HEK293 (cell line): ENCODE measurements around the gene DNAAF8.

ENCODE experiments used
- CTCF ChIA-PET: fragments of 350-600 bp; formaldehyde crosslinking; extraction: SDS; loops from one replicate; lab custom pipeline; 2021; ENCODE audit warnings: antibody characterized with exemption; lab: Yijun Ruan, JAX
- POLR2A ChIA-PET: fragments of 300-600 bp; formaldehyde crosslinking; extraction: SDS; loops from one replicate; lab custom pipeline; 2020; ENCODE audit warnings: antibody characterized with exemption, inconsistent platforms; lab: Yijun Ruan, JAX
- H3K27ac ChIP-seq: fragments of 200-500 bp; sonication (Bioruptor generic); 2 replicates; pipeline ENCODE4 v1.5.1; 2014; ENCODE audit warnings: low read depth, low read length, control low read depth, inconsistent platforms; ENCODE audit errors: extremely low read depth
- H3K36me3 ChIP-seq, 2 experiments: fragments of 200-500 bp in 1 of 2; sonication (Bioruptor generic) in 1 of 2; 1 replicate in 1 of 2; 2 replicates in 1 of 2; pipeline ENCODE4 v1.5.1; 2014 to 2017; ENCODE audit warnings: inconsistent platforms in 2 of 2, low read length in 2 of 2; ENCODE audit not compliant: control insufficient read depth in 2 of 2, insufficient read depth in 1 of 2
- H3K4me1 ChIP-seq: fragments of 200-500 bp; sonication (Bioruptor generic); 2 replicates; pipeline ENCODE4 v1.5.1; 2014; ENCODE audit warnings: mild to moderate bottlenecking, low read length, inconsistent platforms; ENCODE audit not compliant: control insufficient read depth, insufficient read depth
- H3K4me3 ChIP-seq: 2 replicates; pipeline ENCODE4 v1.5.1; 2011; ENCODE audit warnings: low read depth, mild to moderate bottlenecking, control low read depth, low read length, moderate library complexity
- H3K9me3 ChIP-seq: fragments of 200-500 bp; sonication (Bioruptor generic); 2 replicates; pipeline ENCODE4 v1.5.1; 2014; ENCODE audit warnings: low read depth, low read length, inconsistent platforms; ENCODE audit not compliant: control insufficient read depth, insufficient read depth
- EGR2 ChIP-seq: fragments of 450-650 bp; formaldehyde crosslinking; IDR thresholded peaks from 2 replicates; pipeline ENCODE4 v1.5.1; 2016; ENCODE audit warnings: low read depth, missing biosample characterization, missing genetic modification characterization
- FEZF1 ChIP-seq: fragments of 450-650 bp; formaldehyde crosslinking; IDR thresholded peaks from 2 replicates; pipeline ENCODE4 v1.5.1; 2016; ENCODE audit warnings: missing biosample characterization, missing genetic modification characterization
- GLIS2 ChIP-seq: fragments of 450-650 bp; formaldehyde crosslinking; IDR thresholded peaks from 2 replicates; pipeline ENCODE4 v1.5.1; 2016; ENCODE audit warnings: missing biosample characterization, missing genetic modification characterization
- HOXD13 ChIP-seq: sonication (generic); formaldehyde crosslinking; IDR thresholded peaks from 2 replicates; pipeline ENCODE4 v1.8.0; 2022; ENCODE audit warnings: missing genetic modification reagents, borderline replicate concordance
- KLF1 ChIP-seq: fragments of 450-650 bp; formaldehyde crosslinking; IDR thresholded peaks from 2 replicates; pipeline ENCODE4 v1.5.1; 2016; ENCODE audit warnings: missing biosample characterization, missing genetic modification characterization
- KLF8 ChIP-seq: fragments of 450-650 bp; formaldehyde crosslinking; IDR thresholded peaks from 2 replicates; pipeline ENCODE4 v1.5.1; 2016; ENCODE audit warnings: missing biosample characterization, missing genetic modification characterization
- MEIS1 ChIP-seq: sonication (generic); formaldehyde crosslinking; IDR thresholded peaks from 2 replicates; pipeline ENCODE4 v1.8.1; 2022; ENCODE audit warnings: missing genetic modification reagents, mild to moderate bottlenecking, borderline replicate concordance
- PRDM1 ChIP-seq: fragments of 450-650 bp; formaldehyde crosslinking; IDR thresholded peaks from 2 replicates; pipeline ENCODE4; 2016; ENCODE audit warnings: missing biosample characterization, missing genetic modification characterization
- PRDM6 ChIP-seq: fragments of 450-650 bp; formaldehyde crosslinking; IDR thresholded peaks from 2 replicates; pipeline ENCODE4 v1.5.1; 2017; ENCODE audit warnings: missing biosample characterization, missing genetic modification characterization
- TRIM28 ChIP-seq: IDR thresholded peaks from 2 replicates; pipeline ENCODE4 v1.6.1; 2011; ENCODE audit warnings: low read length, control low read depth, borderline replicate concordance
- ZBTB6 ChIP-seq: fragments of 450-650 bp; formaldehyde crosslinking; IDR thresholded peaks from 2 replicates; pipeline ENCODE4 v1.5.1; 2017; ENCODE audit warnings: missing biosample characterization, missing genetic modification characterization
- ZFHX2 ChIP-seq: fragments of 450-650 bp; formaldehyde crosslinking; conservative IDR thresholded peaks from 2 replicates; pipeline ENCODE4 v1.5.1; 2016; ENCODE audit warnings: missing biosample characterization, missing genetic modification characterization
- ZFP3 ChIP-seq: fragments of 450-650 bp; formaldehyde crosslinking; IDR thresholded peaks from 2 replicates; pipeline ENCODE4 v1.5.1; 2016; ENCODE audit warnings: low read depth, missing biosample characterization, missing genetic modification characterization
- ZFP69B ChIP-seq: fragments of 450-650 bp; formaldehyde crosslinking; IDR thresholded peaks from 2 replicates; pipeline ENCODE4 v1.5.1; 2016; ENCODE audit warnings: missing biosample characterization, missing genetic modification characterization
- ZIC2 ChIP-seq: fragments of 450-650 bp; formaldehyde crosslinking; IDR thresholded peaks from 2 replicates; pipeline ENCODE4 v1.5.1; 2016; ENCODE audit warnings: missing biosample characterization, missing genetic modification characterization
- ZNF140 ChIP-seq: fragments of 450-650 bp; formaldehyde crosslinking; IDR thresholded peaks from 2 replicates; pipeline ENCODE4 v1.5.1; 2016; ENCODE audit warnings: missing biosample characterization, missing genetic modification characterization
- ZNF202 ChIP-seq: fragments of 450-650 bp; formaldehyde crosslinking; IDR thresholded peaks from 2 replicates; pipeline ENCODE4 v1.5.1; 2016; ENCODE audit warnings: missing biosample characterization, missing genetic modification characterization, borderline replicate concordance
- ZNF23 ChIP-seq: fragments of 450-650 bp; formaldehyde crosslinking; IDR thresholded peaks from 2 replicates; pipeline ENCODE4 v1.5.1; 2016; ENCODE audit warnings: missing biosample characterization, missing genetic modification characterization, borderline replicate concordance
- ZNF280D ChIP-seq: fragments of 450-650 bp; formaldehyde crosslinking; IDR thresholded peaks from 2 replicates; pipeline ENCODE4 v1.5.1; 2016; ENCODE audit warnings: missing biosample characterization, missing genetic modification characterization
- ZNF362 ChIP-seq: fragments of 450-650 bp; formaldehyde crosslinking; IDR thresholded peaks from 2 replicates; pipeline ENCODE4 v1.5.1; 2016; ENCODE audit warnings: missing biosample characterization, missing genetic modification characterization
- ZNF514 ChIP-seq: fragments of 450-650 bp; formaldehyde crosslinking; IDR thresholded peaks from 2 replicates; pipeline ENCODE4 v1.5.1; 2016; ENCODE audit warnings: missing biosample characterization, missing genetic modification characterization
- ZNF548 ChIP-seq: fragments of 450-650 bp; formaldehyde crosslinking; IDR thresholded peaks from 2 replicates; pipeline ENCODE4 v1.5.1; 2016; ENCODE audit warnings: missing biosample characterization, missing genetic modification characterization
- ZNF560 ChIP-seq: fragments of 450-650 bp; formaldehyde crosslinking; IDR thresholded peaks from 2 replicates; pipeline ENCODE4 v1.5.1; 2017; ENCODE audit warnings: missing biosample characterization, missing genetic modification characterization, borderline replicate concordance
- ZNF629 ChIP-seq: fragments of 450-650 bp; formaldehyde crosslinking; IDR thresholded peaks from 2 replicates; pipeline ENCODE4 v1.5.1; 2017; ENCODE audit warnings: missing biosample characterization, missing genetic modification characterization
- ZNF658 ChIP-seq: fragments of 450-650 bp; formaldehyde crosslinking; IDR thresholded peaks from 2 replicates; pipeline ENCODE4; 2016; ENCODE audit warnings: missing biosample characterization, missing genetic modification characterization
- ZNF747 ChIP-seq: fragments of 450-650 bp; formaldehyde crosslinking; IDR thresholded peaks from 2 replicates; pipeline ENCODE4 v1.5.1; 2016; ENCODE audit warnings: missing biosample characterization, missing genetic modification characterization
- ZSCAN5A ChIP-seq: fragments of 450-650 bp; formaldehyde crosslinking; IDR thresholded peaks from 2 replicates; pipeline ENCODE4 v1.5.1; 2016; ENCODE audit warnings: missing biosample characterization, missing genetic modification characterization

Gene DNAAF8

GRCh38 chr16:4686497-4687210, 47.7 kb upstream of the DNAAF8 start:
- TF ChIP-seq ZNF548 (tag by site-specific recombination) (no peak), ZNF362 (tag by site-specific recombination) (no peak), HOXD13 (no peak), ZSCAN5A (no peak), ZNF202 (tag by site-specific recombination) (no peak), FEZF1 (tag by site-specific recombination) (no peak), ZNF560 (tag by site-specific recombination) (no peak), PRDM1 (no peak), PRDM6 (tag by site-specific recombination) (no peak), ZBTB6 (tag by site-specific recombination) (no peak), ZNF747 (tag by site-specific recombination) (no peak), ZIC2 (no peak), MEIS1 (CRISPR knock-in tag) (no peak), ZNF629 (tag by site-specific recombination) (no peak), KLF1 (tag by site-specific recombination) (no peak)
- POLR2A ChIA-PET = no interaction called here
- Histone ChIP-seq H3K27ac (no peak overlapping the region), H3K4me1 (no peaks in the 10 kb centered on the region), H3K36me3 (peaks cover 0 to 74% of the 10 kb centered on the region in 2 experiments; a peak in 1 of 3 replicates), H3K4me3 (no peak overlapping the region), H3K9me3 (no peaks in the 10 kb centered on the region)
- CTCF ChIA-PET = no interaction called here

- H3K4me1 ChIP-seq = no peaks in the 10 kb centered on the region
- peaks cover 0 to 67% of the 10 kb centered on the region in 2 experiments; a peak in 1 of 3 replicates for H3K36me3 ChIP-seq
- no peaks in the 10 kb centered on the region for H3K9me3 ChIP-seq
- no peak overlapping the region for H3K4me3 ChIP-seq
- POLR2A ChIA-PET = no interaction called here
- no peak overlapping the region for H3K27ac ChIP-seq
- CTCF ChIA-PET = no interaction called here
- TF ChIP-seq ZNF658 = no peak
- no peak for TF ChIP-seq ZNF23
- no peak for TF ChIP-seq TRIM28
- TF ChIP-seq ZFP69B = no peak
- TF ChIP-seq GLIS2 (tag by site-specific recombination) = no peak
- no peak for TF ChIP-seq ZNF514 (tag by site-specific recombination)
- peak; percentile 73 for TF ChIP-seq EGR2 (tag by site-specific recombination)
- TF ChIP-seq ZFP3 (tag by site-specific recombination) = no peak
- no peak for TF ChIP-seq KLF8 (tag by site-specific recombination)
- 0 out of 2 replicates have a peak, but pooled peaks have one; percentile 32 for TF ChIP-seq ZFHX2 (tag by site-specific recombination)
- TF ChIP-seq ZNF140 = no peak
- no peak for TF ChIP-seq ZNF280D (tag by site-specific recombination)
Observed at GRCh38 chr16:4687416-4687815, 46.9 kb upstream of the DNAAF8 start.
